ENCODE data around the gene NOXA1.

Gene NOXA1

DNA sequence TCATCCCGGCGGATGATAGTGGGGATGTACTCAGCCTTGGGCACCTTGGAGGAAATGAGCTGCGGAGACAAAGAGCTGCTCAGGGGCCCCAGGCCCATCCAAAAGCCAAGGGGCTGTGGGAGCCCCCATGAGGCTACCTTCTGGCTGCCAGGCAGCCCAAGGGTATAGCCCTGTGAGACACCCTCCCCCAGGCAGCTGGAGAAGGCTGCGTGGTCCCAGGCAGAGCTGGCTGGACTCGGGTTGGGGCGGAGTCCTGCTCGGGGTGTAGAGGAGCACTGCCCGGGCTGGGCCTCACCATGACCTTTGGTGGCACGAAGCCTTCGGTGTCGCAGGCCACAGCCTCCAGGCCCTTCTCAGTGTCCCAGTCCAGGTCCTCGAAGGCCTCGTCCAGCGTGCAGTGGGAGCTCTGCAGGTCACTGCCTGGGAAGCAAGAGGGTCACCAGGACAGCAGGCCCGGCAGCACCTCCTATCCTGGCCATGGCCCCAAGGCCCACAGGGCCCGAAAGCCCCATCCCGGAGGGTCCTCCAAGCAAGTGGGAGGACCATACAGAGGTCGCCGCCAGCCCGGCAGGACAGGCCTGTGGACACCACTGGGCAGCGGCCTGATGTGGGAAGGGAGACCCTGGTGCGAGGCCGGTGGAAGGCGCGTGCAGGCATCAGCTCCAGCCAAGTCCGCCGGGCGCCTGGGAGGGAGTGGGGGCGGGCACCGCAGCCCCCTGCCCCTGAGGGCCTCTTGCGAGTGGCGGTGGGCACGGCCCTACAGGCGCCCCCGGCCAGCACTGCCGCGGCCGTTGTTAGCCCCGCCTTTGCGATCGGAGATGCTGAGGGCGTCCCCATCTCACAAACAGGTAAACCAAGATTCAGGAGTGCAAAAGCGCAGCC lies 29.8 kb downstream of the NOXA1 start:
- FAIRE-seq: no peak

GRCh38 chr9:137453643-137454081 lies 30.5 kb downstream of the NOXA1 start:
- DNase-seq (ENCODE audit: low spot score) (peak; percentile 41), FAIRE-seq (no peak)

More for the DNA sequence above, 29.8 kb downstream of the NOXA1 start:
- DNase-seq (ENCODE audit: low spot score): no peak

DNA sequence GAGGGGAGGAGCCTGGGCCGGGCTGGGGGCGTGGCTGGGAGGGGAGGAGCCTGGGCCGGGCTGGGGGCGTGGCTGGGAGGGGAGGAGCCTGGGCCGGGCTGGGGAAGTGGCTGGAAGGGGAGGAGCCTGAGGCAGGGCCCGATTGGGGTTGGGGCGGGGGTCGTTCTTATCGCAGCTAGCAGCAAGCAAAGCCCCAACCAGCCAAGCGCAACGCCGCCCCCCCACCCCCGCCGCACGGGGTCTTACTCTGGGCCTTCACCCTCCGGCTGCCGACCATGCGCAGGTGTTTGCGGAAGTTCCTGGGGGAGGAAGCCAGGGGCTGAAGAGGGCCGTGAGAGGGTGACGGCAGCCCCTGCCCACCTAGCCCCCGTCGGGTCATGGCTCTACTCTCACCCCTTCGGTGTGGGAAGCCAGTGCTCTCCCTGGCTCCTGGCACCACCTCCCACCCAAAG lies 31.0 kb downstream of the NOXA1 start:
- FAIRE-seq: no peak

GRCh38 chr9:137454597-137455358 lies 31.6 kb downstream of the NOXA1 start:
- DNase-seq (ENCODE audit: low spot score) (no peak), FAIRE-seq (no peak)

More for the DNA sequence above, 31.0 kb downstream of the NOXA1 start:
- DNase-seq (ENCODE audit: low spot score): peak; percentile 35

- no peak for FAIRE-seq
- DNase-seq (ENCODE audit: low spot score): no peak
Observed at GRCh38 chr9:137455359-137455991, 32.3 kb downstream of the NOXA1 start.

- no peak for FAIRE-seq
Observed at GRCh38 chr9:137456061-137456863, 33.1 kb downstream of the NOXA1 start.

GRCh38 chr9:137456864-137457405 lies 33.7 kb downstream of the NOXA1 start:
- no peak for DNase-seq (ENCODE audit: low spot score)
- no peak for FAIRE-seq

More at GRCh38 chr9:137456061-137456863, 33.1 kb downstream of the NOXA1 start:
- no peak for DNase-seq (ENCODE audit: low spot score)

DNA sequence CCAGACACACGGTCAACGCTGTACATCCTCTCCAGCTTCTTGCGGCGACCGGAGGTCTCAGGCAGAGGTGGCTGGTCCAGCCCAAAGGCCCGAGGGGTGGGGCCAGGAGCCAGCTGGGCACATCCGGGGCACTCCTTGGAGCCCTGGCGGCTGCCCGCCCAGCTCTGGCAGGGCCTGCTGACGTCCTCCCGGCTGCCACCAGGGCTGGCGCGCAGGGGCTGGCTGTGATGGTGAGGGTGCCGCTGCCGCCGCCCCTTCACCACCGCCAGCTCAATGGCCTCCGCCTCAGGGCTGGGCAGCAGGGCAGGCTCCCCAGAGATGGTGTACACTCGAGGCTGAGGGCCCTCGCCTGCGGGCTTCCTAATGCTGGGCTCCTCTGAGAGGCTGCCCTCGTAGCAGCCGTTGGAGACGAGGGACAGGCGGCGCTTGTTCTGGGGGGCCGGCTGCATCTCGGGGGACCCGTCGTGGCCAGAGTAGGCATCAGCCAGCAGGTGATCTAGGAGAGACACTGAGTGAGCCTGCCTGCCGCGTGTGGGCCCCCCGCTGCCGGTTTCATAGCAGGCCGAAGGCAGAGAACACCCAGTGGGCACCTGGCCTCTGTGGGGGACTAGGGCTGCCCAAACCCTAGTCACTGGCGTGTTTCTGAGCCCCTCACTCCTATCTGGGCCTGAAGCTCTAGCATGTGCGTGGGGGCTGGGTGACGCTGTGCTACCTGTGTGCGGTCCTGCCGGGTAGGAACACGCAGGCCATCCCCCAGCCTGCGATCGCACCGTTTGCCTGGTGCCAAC lies 34.4 kb downstream of the NOXA1 start:
- FAIRE-seq (no peak), DNase-seq (ENCODE audit: low spot score) (no peak)

- DNase-seq (ENCODE audit: low spot score) (peak; percentile 54), FAIRE-seq (no peak)
Observed at GRCh38 chr9:137458194-137459151, 35.3 kb downstream of the NOXA1 start.

- peak; percentile 78 for FAIRE-seq
- peak; percentile 100 for DNase-seq (ENCODE audit: low spot score)
Observed at GRCh38 chr9:137459152-137459600, 36.0 kb downstream of the NOXA1 start, which contains the start of gene NSMF. NSMF (minus strand) TSS chr9:137459334; CDS start chr9:137459102, 232 bp downstream.

DNA sequence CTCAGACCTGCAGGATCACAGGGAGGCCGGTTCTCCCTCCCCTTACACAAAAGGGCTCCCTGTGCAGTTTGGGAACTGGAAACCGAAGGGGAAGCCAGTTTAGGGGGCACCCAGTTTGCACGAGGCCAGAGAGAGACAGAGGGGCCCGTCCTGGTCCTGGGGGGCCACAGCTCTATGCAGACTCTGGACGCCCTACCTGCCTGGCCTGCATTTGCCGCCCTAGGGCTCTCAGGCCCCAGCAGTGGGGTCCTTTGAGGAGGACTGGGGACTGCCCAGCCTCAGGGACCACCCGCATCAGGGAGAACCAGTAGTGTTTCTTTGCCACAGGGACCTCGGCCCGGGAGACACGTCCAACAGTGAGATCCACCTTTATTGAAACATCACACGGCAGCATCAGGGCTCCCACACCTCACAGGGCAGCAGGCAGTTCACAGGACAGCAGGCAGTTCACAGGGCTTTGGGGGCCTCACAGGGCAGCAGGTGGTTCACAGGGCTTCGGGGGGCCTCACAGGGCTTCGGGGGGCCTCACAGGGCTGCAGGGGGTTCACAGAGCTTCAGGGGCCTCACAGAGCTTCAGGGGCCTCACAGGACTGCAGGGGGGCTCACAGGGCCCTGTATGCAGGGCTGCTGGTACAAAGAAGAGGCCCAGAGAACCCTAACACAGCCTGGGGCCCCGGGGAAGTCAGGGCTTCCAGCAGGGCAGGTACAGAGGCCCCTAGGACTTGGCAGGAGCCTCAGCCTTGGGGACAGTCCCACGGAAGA lies 36.6 kb downstream of the NOXA1 start:
- FAIRE-seq (no peak), DNase-seq (ENCODE audit: low spot score) (no peak)

DNA sequence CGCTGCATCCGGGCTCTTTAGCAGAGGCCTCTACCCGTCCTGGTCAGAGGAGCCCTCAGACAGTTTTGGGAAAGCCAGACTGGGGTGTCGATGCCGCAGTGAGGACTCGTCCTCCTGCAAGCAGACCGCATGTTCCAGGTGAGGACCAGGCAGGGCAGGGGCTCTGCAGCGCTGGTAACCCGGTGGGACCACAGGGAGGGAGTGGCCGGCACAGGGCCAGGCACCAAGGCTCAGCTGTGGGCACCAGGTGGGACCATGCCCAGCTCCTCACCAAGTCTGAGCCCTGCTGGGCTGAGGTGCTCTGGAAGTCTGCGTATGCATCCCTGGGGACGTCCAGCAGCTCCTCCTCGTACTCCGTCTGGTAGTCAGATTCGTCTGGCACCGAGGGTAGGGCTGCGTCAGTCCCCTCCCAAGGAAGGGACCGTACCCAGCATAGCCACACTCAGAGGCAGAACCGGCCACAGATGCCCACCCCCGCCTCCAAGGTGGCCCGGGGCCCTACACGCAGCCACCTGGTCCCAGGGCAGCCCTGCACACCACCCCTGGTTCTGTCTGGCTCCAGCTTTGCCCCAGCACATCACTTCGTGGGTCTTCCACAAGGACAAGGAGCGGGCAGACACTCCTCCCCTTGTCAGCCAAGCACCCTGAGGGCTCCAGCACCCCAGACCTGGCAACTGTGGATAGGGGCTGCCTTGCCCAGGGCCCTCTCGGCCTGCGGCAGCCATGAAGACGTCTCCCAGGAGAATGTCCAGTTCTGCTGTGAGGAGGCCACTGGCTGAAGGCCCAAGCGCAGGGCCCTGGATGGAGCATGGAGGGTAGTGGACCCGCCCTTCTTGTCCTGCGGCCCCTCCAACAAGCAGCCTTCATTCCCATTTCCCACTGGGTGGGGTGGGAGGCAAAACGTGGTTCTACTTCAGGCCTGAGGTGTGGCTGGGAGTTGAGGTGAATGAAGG lies 37.4 kb downstream of the NOXA1 start:
- no peak for FAIRE-seq
- no peak for DNase-seq (ENCODE audit: low spot score)

GRCh38 chr9:137461316-137461662 lies 38.1 kb downstream of the NOXA1 start:
- DNase-seq (ENCODE audit: low spot score): no peak
- FAIRE-seq: no peak

DNA sequence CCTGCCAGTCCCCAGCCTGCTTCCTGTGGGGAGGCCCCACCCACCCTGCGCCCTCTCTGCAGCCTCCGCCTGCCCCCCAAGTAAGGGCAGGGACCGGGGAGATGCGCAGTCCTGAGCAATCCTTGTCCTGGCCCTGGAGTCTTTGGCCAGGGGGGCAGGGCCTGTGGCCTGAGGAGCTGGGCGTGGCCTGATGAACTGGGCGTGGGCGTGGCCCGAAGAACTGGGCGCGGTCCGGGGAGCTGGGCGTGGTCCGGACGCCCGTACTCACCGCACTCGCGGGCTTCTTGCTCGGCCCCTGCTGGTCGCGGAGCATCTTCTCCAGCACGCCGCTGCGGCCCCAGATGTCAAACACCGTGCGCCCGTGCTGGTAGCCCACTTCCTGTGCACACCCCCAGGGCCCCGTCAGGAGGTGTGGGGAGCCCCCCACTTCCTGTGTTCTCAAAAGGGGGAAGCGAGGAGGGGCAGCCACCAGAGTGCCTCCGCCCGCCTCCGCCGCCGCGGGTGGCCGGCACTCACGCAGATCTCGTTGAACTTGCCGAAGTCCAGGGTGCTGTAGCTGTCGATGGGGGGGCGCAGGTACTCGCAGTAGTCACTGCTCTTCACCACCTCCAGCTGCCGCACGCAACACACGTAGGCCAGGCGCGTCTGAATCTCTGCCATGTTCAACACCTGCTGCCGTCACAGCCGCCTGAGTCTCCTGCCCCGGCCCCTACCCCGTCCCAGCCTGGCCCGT lies 38.6 kb downstream of the NOXA1 start:
- FAIRE-seq (no peak), DNase-seq (ENCODE audit: low spot score) (no peak)

DNA sequence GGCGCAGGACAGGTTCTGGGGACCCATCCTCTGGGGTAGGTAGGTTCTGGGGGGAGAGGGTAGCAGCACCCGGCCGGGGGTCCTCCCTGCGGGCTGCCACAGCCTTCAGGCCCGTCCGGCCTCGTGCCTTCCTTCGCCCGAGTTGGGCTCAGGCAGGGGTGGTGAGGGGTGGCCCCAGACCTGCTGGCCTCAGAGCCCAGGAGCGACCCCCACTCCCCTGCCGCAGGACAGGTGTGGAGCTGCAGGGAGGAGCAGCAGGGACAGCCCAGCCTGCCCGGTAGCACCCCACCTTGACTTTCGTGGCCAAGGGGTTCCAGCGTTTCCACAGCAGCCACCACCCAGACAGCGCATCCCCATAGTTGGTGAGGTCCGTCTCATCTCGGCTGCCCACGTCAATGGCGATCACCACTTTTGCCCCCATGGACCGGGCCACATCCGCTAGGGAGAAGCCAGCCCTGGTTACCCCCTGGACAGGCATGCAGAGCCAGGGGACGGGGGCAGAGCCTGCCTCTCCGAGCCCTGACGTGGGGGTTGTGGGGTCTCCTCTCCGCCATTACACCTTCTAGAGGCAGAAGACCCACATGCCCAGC lies 39.3 kb downstream of the NOXA1 start:
- no peak for FAIRE-seq
- DNase-seq (ENCODE audit: low spot score): no peak

Measured in urothelium cell line (cell line).